Frontal cortex (tissue), 4 donors: ENCODE measurements around the gene MAGOH. TPM values are rescaled to one million over a fixed set of nuclear protein-coding genes. Genes with fewer than 3 reads are reported as not detected.
"Not testable (repeated sequence)": the region's sequence is repeated elsewhere in the genome, so short reads cannot be mapped to it uniquely, and the experiment has no call there.

Experiments used
- DNase-seq, 2 donors: peaks; one replicate each; pipeline ENCODE4 v3.0.0; 2012; ENCODE audit warnings: low spot score in 2 of 2
- FAIRE-seq: peaks from 2 replicates; lab custom pipeline; 2012; peaks lifted over from hg19 to GRCh38; lab: Jason Lieb, UNC
- total RNA-seq: library from RNA; depleted of rRNA; stranded (reverse); fragments of >200 nt; gene quantifications from one replicate; pipeline ENCODE4 v1.2.3, GENCODE V29; 2014
- donor health status: control.
- donor health status: control.
- donor health status: control.

Gene MAGOH
- 15.9 TPM for total RNA-seq

- peak; percentile 83 to 97 for DNase-seq
- no peak for FAIRE-seq
Measured at GRCh38 chr1:53238197-53239155, at the start of gene MAGOH. Gene MAGOH, minus strand, starts transcription at chr1:53238518. Its CDS starts 70 bp downstream, at chr1:53238448.

GRCh38 chr1:53286955-53287354 is 48.6 kb upstream of the MAGOH start:
- no peak for DNase-seq

GRCh38 chr1:53285969-53286760 is 47.8 kb upstream of the MAGOH start:
- DNase-seq (no peak), FAIRE-seq (no peak)

More at GRCh38 chr1:53286955-53287354, 48.6 kb upstream of the MAGOH start:
- no peak for FAIRE-seq

- DNase-seq, result no peak
- no peak for FAIRE-seq
Measured at GRCh38 chr1:53285546-53285945, 47.2 kb upstream of the MAGOH start.

GRCh38 chr1:53284224-53285020 is 46.1 kb upstream of the MAGOH start:
- FAIRE-seq (no peak), DNase-seq (no peak)

- FAIRE-seq, result not testable (repeated sequence)
Measured at GRCh38 chr1:53283156-53283555, 44.8 kb upstream of the MAGOH start.

GRCh38 chr1:53281133-53281532 is 42.8 kb upstream of the MAGOH start:
- no peak for DNase-seq
- FAIRE-seq, result no peak

More at GRCh38 chr1:53283156-53283555, 44.8 kb upstream of the MAGOH start:
- DNase-seq, result not testable (repeated sequence)

- no peak for FAIRE-seq
- no peak for DNase-seq
Measured at GRCh38 chr1:53280496-53280895, 42.2 kb upstream of the MAGOH start.

- FAIRE-seq, result no peak
- DNase-seq, result no peak
Measured at GRCh38 chr1:53279296-53280200, 41.2 kb upstream of the MAGOH start.

- no peak for FAIRE-seq
Measured at GRCh38 chr1:53278298-53278725, 40.0 kb upstream of the MAGOH start.

GRCh38 chr1:53277326-53277725 is 39.0 kb upstream of the MAGOH start:
- FAIRE-seq, result no peak

More at GRCh38 chr1:53278298-53278725, 40.0 kb upstream of the MAGOH start:
- DNase-seq, result peak; percentile 71 to 82

GRCh38 chr1:53276902-53277281 is 38.6 kb upstream of the MAGOH start:
- DNase-seq, result no peak
- no peak for FAIRE-seq

More at GRCh38 chr1:53277326-53277725, 39.0 kb upstream of the MAGOH start:
- DNase-seq, result no peak

GRCh38 chr1:53276153-53276901 is 38.0 kb upstream of the MAGOH start:
- no peak for DNase-seq
- no peak for FAIRE-seq

- DNase-seq (no peak), FAIRE-seq (no peak)
Measured at GRCh38 chr1:53275566-53275965, 37.2 kb upstream of the MAGOH start.

GRCh38 chr1:53274541-53275185 is 36.3 kb upstream of the MAGOH start:
- DNase-seq (no peak), FAIRE-seq (no peak)

GRCh38 chr1:53274026-53274425 is 35.7 kb upstream of the MAGOH start:
- FAIRE-seq, result no peak
- DNase-seq, result no peak

GRCh38 chr1:53273526-53273925 is 35.2 kb upstream of the MAGOH start:
- DNase-seq (no peak), FAIRE-seq (no peak)

- DNase-seq (no peak), FAIRE-seq (no peak)
Measured at GRCh38 chr1:53272349-53272748, 34.0 kb upstream of the MAGOH start.
